CD4-positive, alpha-beta T cell treated with Interleukin-10 for 1 hour (primary cell): ENCODE measurements around the gene DGAT2.
A peak's percentile ranks its signal among the peaks of the same experiment; 100 is the strongest.

Experiments
- DNase-seq: peaks from one replicate; pipeline ENCODE4 v3.0.0-alpha.2; 2020

DGAT2 gene

GRCh38 chr11:75757651-75758050 lies 10.9 kb upstream of the DGAT2 start:
- no peak for DNase-seq

GRCh38 chr11:75759832-75760231 lies 8.7 kb upstream of the DGAT2 start:
- no peak for DNase-seq

- DNase-seq, result no peak
These were observed 8.3 kb upstream of the DGAT2 start for GRCh38 chr11:75760243-75760642.

GRCh38 chr11:75760710-75761493 lies 7.7 kb upstream of the DGAT2 start:
- DNase-seq, result no peak

GRCh38 chr11:75762158-75762557 lies 6.4 kb upstream of the DGAT2 start:
- DNase-seq, result no peak

GRCh38 chr11:75762885-75763284 lies 5.7 kb upstream of the DGAT2 start:
- DNase-seq, result no peak

- DNase-seq, result no peak
These were observed 4.7 kb upstream of the DGAT2 start for GRCh38 chr11:75763846-75764245.

GRCh38 chr11:75765116-75765515 lies 3.5 kb upstream of the DGAT2 start:
- no peak for DNase-seq

- DNase-seq, result no peak
These were observed 1.9 kb upstream of the DGAT2 start for GRCh38 chr11:75766443-75767227.

- no peak for DNase-seq
These were observed 1.4 kb upstream of the DGAT2 start for GRCh38 chr11:75767228-75767572.

- no peak for DNase-seq
These were observed 826 bp upstream of the DGAT2 start for GRCh38 chr11:75767793-75768111.

GRCh38 chr11:75768909-75769771 lies 562 bp downstream of the DGAT2 start:
- DNase-seq, result no peak

GRCh38 chr11:75770102-75770501 lies 1.5 kb downstream of the DGAT2 start:
- no peak for DNase-seq

GRCh38 chr11:75771646-75772410 lies 3.2 kb downstream of the DGAT2 start:
- DNase-seq, result no peak

GRCh38 chr11:75773595-75774353 lies 5.2 kb downstream of the DGAT2 start:
- DNase-seq, result peak; percentile 9

GRCh38 chr11:75775056-75775455 lies 6.5 kb downstream of the DGAT2 start:
- no peak for DNase-seq

- no peak for DNase-seq
These were observed 8.0 kb downstream of the DGAT2 start for GRCh38 chr11:75776546-75776945.

GRCh38 chr11:75777461-75778110 lies 9.0 kb downstream of the DGAT2 start:
- peak; percentile 14 for DNase-seq

GRCh38 chr11:75778962-75779361 lies 10.4 kb downstream of the DGAT2 start:
- DNase-seq, result no peak

- DNase-seq, result no peak
These were observed 11.4 kb downstream of the DGAT2 start for GRCh38 chr11:75779960-75780359.

- DNase-seq, result no peak
These were observed 12.3 kb downstream of the DGAT2 start for GRCh38 chr11:75780888-75781287.

GRCh38 chr11:75781296-75781695 lies 12.7 kb downstream of the DGAT2 start:
- no peak for DNase-seq
